ENCODE measurements around the gene COQ10A.

COQ10A gene

DNA sequence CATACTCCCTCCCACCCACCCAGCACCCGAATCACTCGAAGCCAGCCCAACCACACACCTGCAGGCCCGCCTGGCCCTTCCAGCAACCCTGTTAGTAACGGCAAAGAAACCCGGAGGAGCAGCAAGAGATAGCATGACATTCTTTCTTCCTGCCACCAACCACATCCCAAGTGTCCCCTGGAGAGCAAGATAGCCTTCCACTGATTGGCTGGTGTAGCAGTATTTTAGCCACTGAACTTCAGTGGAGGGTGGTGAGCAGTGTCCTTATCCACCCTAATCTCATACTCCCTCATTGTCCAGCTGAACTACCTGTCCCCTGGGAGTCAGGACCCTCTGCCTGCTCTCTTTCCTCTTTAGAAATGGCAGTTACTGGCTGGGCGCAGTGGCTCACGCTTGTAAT is 37.7 kb upstream of the COQ10A start:
- Histone ChIP-seq H3K4me2 (ENCODE audit: low read depth, low read length, poor library complexity, severe bottlenecking) (no peak overlapping the region), H3K9me2 (replicated peaks; ENCODE audit: insufficient read depth, low read length) (no peaks in the 10 kb centered on the region), H3K9me3 (ENCODE audit: insufficient read depth, low read length) (no peaks in the 10 kb centered on the region), H3K79me2 (ENCODE audit: insufficient read depth, low read length) (peaks cover 11% of the 10 kb centered on the region), H4K20me1 (ENCODE audit: low read depth, low read length) (no peaks in the 10 kb centered on the region), H2AFZ (ENCODE audit: low read depth, low read length, severe bottlenecking) (no peak overlapping the region), H3K9ac (ENCODE audit: low read length) (no peak overlapping the region), H3K4me3 (ENCODE audit: insufficient read depth, low read length, poor library complexity, severe bottlenecking) (no peak overlapping the region), H3K27me3 (ENCODE audit: low read length) (no peaks in the 10 kb centered on the region), H3K36me3 (ENCODE audit: low read length) (no peaks in the 10 kb centered on the region), H3K27ac (ENCODE audit: low read depth, low read length) (no peak overlapping the region), H3F3A (ENCODE audit: insufficient read depth) (peaks cover 6% of the 10 kb centered on the region; the same call in 1 of the 2 replicates)
- no peak for TF ChIP-seq EZH2phosphoT487 (conservative IDR thresholded peaks at IDR 0.05; ENCODE audit: low read length)
- TF ChIP-seq, protein P1, sequence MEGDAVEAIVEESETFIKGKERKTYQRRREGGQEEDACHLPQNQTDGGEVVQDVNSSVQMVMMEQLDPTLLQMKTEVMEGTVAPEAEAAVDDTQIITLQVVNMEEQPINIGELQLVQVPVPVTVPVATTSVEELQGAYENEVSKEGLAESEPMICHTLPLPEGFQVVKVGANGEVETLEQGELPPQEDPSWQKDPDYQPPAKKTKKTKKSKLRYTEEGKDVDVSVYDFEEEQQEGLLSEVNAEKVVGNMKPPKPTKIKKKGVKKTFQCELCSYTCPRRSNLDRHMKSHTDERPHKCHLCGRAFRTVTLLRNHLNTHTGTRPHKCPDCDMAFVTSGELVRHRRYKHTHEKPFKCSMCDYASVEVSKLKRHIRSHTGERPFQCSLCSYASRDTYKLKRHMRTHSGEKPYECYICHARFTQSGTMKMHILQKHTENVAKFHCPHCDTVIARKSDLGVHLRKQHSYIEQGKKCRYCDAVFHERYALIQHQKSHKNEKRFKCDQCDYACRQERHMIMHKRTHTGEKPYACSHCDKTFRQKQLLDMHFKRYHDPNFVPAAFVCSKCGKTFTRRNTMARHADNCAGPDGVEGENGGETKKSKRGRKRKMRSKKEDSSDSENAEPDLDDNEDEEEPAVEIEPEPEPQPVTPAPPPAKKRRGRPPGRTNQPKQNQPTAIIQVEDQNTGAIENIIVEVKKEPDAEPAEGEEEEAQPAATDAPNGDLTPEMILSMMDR (IDR thresholded peaks at IDR 0.05; ENCODE audit: insufficient read depth, low read length, poor library complexity, severe bottlenecking), result no peak

- Histone ChIP-seq H3K9me3 (ENCODE audit: insufficient read depth, low read length) (no peaks in the 10 kb centered on the region), H3F3A (ENCODE audit: insufficient read depth) (peaks cover 6% of the 10 kb centered on the region; the same call in 1 of the 2 replicates), H3K27me3 (ENCODE audit: low read length) (no peaks in the 10 kb centered on the region), H3K4me2 (ENCODE audit: low read depth, low read length, poor library complexity, severe bottlenecking) (no peak within 1 kb of the TSS), H2AFZ (ENCODE audit: low read depth, low read length, severe bottlenecking) (no peak within 1 kb of the TSS), H3K9me2 (replicated peaks; ENCODE audit: insufficient read depth, low read length) (no peaks in the 10 kb centered on the region), H3K9ac (ENCODE audit: low read length) (no peak within 1 kb of the TSS), H3K79me2 (ENCODE audit: insufficient read depth, low read length) (peaks cover 5% of the 10 kb centered on the region), H3K27ac (ENCODE audit: low read depth, low read length) (no peak within 1 kb of the TSS), H4K20me1 (ENCODE audit: low read depth, low read length) (no peaks in the 10 kb centered on the region), H3K4me3 (ENCODE audit: insufficient read depth, low read length, poor library complexity, severe bottlenecking) (no peak within 1 kb of the TSS), H3K36me3 (ENCODE audit: low read length) (no peaks in the 10 kb centered on the region)
- TF ChIP-seq EZH2phosphoT487 (conservative IDR thresholded peaks at IDR 0.05; ENCODE audit: low read length), result no peak
- TF ChIP-seq, protein P1 (IDR thresholded peaks at IDR 0.05; ENCODE audit: insufficient read depth, low read length, poor library complexity, severe bottlenecking), result no peak
These were observed 36.8 kb upstream of the COQ10A start, which contains the start of gene SLC39A5 for GRCh38 chr12:56229916-56230431. Gene SLC39A5, plus strand, starts transcription at chr12:56230051. Its CDS starts 1,224 bp downstream, at chr12:56231275.

- Histone ChIP-seq H3K27ac (ENCODE audit: low read depth, low read length) (no peak overlapping the region), H3K79me2 (ENCODE audit: insufficient read depth, low read length) (no peaks in the 10 kb centered on the region)
- TF ChIP-seq, protein P1 (IDR thresholded peaks at IDR 0.05; ENCODE audit: insufficient read depth, low read length, poor library complexity, severe bottlenecking), result no peak
- no peak for TF ChIP-seq EZH2phosphoT487 (conservative IDR thresholded peaks at IDR 0.05; ENCODE audit: low read length)
These were observed 36.1 kb upstream of the COQ10A start for GRCh38 chr12:56230432-56231183.

More at GRCh38 chr12:56230432-56231183, 36.1 kb upstream of the COQ10A start:
- H3K27me3 ChIP-seq (ENCODE audit: low read length), result no peaks in the 10 kb centered on the region
- H3F3A ChIP-seq (ENCODE audit: insufficient read depth), result peaks cover 6% of the 10 kb centered on the region; the same call in 1 of the 2 replicates
- no peaks in the 10 kb centered on the region for H4K20me1 ChIP-seq (ENCODE audit: low read depth, low read length)
- H3K9ac ChIP-seq (ENCODE audit: low read length), result no peak overlapping the region
- H3K4me2 ChIP-seq (ENCODE audit: low read depth, low read length, poor library complexity, severe bottlenecking), result no peak overlapping the region
- no peaks in the 10 kb centered on the region for H3K9me3 ChIP-seq (ENCODE audit: insufficient read depth, low read length)
- no peak overlapping the region for H2AFZ ChIP-seq (ENCODE audit: low read depth, low read length, severe bottlenecking)
- no peak overlapping the region for H3K4me3 ChIP-seq (ENCODE audit: insufficient read depth, low read length, poor library complexity, severe bottlenecking)
- no peaks in the 10 kb centered on the region for H3K9me2 ChIP-seq (replicated peaks; ENCODE audit: insufficient read depth, low read length)
- H3K36me3 ChIP-seq (ENCODE audit: low read length), result no peaks in the 10 kb centered on the region

All from SU-DHL-6 (cell line).